ENCODE results near the gene IL34.

The IL34 gene

DNA sequence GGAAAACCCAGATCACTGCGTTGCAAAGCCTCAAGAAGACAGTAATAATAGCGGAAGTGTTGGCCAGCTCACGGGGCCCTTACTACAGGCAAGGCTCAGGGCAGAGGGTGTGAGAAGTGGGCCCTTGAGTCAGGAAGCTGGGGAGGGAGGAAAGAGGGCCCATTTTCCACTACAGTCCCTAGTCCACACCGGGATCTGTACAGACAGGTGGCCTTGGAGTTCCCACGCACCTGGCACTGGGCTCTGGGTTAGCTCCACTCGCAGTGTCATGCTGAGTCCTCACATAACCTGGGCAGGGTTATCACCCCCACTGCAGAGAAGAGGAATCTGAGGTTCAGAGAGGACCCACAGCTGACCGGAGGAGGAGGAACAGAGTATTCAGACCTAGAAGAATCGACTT lies 56.3 kb downstream of the IL34 start:
- no peak for DNase-seq (ENCODE audit: low spot score)

DNA sequence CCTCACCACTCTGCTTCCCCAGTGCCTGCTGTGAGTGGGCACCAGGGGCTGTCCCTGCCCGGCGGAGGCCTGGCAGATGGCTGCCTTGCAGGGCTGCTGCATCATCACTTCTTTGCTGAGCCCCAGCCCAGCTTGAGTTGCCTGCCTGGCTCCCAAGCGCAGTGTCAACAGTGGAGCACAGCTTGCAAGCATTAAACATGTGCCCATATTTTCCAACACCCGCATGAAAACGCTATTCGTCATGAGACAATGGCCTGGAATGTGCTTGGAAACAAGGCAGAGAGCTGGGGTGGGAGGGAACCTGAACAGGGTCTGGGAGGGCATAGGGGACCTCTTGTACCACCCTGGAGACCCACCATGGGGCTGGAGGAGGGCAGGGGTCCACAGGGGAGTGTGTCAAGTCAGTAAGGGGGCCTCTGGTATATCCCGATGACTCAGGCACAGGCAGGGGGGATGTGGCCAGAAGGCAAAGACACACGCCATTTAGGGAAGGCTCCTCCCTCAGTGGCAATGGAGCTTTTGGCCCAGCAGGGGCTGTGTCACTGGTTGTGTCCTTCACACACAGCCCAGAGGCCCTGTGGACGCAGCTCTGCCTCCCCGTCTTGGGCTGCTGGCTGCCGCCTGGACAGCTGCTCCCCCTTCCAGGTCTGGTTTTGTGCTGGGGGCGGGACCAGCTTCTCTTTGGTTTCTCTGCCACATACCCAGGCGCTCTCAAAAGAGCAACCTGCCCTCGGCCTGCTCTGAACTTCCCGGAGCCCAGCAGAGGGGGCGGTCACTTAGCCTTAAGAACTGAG lies 56.9 kb downstream of the IL34 start:
- DNase-seq (ENCODE audit: low spot score), result peak; percentile 68

DNA sequence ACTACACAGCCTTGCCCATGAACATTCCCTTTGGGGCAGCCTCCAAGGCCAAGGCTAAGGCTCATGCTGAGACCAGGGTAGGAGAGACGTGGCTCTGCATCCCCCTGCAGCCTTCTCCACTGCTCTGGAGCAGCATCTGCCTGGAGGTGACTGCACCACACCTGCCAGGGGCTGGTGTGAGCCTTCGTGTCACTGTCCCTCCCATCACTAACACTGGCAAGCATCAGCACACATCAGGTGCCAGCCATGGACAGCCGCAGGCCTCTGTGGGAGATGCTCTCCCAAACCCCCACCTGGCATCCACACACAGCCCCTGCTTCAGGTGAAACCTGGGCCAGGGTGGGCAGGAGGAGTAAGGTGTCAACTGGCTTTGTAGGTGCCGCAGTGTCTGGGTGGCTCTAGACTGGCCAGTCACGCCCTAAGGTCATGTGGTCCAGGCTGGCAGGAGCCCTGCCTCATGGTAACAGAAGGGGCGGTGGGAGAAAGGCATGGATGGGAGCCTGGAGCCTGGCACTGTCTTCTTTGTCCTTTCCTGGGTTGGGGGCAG lies 57.5 kb downstream of the IL34 start:
- DNase-seq (ENCODE audit: low spot score), result no peak

DNA sequence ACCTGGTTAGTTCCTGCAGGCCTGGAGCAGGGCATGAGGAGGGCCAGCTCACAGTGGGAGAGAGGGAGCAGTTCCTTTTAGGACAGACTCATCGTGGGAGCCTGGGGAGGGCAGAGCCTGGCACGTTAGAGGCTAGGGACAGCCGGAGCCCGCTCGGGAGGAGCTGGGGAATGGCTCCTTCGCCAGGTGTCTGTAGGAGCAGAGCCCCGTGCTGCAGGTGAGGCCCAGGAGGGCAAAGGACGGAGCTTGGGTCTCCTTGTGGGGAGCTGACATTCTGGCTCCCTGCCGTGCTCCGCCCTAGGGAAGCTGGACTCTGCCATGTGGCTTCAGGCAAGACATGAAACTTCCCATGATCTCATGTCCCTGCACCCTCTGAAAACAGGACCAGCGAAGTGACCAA lies 58.2 kb downstream of the IL34 start:
- no peak for DNase-seq (ENCODE audit: low spot score)

DNA sequence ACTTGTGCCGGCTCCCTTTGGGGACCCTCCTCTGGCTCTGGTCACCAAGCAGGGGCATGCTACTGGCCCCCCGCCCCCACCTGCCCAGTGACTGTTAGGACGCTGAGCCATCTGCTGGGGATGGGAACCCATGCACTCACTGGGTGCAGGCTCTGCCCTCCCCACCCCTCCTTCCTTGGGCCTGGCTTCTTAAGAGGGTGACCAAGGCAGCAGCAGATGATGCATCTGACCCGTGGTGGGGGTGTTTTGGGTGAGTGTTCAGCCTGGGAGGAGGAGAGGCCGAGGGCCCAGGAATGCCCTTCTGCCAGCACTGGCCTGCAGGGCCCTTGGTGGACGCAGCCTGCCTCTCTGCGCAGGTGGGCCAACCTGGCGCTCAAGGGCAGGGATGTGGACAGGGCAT lies 58.7 kb downstream of the IL34 start:
- no peak for DNase-seq (ENCODE audit: low spot score)

DNA sequence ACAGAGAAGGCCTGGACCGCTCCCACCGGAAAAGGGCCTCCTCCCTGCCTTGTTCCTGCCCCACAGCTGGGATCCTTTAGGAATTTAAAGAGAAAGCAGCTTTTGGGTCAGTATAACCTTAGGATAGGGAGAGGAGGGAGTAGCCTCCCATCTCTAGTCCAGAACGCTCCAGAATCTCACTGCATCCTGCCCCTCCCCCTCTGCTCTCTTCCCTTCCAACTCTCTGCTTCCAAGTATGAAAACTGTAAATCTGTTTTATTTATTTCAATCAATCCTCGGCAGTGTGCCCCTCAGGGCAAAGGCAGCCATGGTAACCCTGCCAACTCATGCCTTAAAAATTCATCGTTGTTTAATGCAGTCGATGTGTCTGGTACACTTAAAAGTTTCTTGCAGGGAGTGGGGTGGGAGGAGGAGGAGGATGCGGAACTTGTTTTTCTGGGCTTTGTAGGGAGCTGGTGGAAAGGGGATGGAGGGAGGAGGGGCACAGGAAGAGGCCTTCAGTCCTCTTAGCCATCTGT lies 60.6 kb downstream of the IL34 start:
- no peak for DNase-seq (ENCODE audit: low spot score)

DNA sequence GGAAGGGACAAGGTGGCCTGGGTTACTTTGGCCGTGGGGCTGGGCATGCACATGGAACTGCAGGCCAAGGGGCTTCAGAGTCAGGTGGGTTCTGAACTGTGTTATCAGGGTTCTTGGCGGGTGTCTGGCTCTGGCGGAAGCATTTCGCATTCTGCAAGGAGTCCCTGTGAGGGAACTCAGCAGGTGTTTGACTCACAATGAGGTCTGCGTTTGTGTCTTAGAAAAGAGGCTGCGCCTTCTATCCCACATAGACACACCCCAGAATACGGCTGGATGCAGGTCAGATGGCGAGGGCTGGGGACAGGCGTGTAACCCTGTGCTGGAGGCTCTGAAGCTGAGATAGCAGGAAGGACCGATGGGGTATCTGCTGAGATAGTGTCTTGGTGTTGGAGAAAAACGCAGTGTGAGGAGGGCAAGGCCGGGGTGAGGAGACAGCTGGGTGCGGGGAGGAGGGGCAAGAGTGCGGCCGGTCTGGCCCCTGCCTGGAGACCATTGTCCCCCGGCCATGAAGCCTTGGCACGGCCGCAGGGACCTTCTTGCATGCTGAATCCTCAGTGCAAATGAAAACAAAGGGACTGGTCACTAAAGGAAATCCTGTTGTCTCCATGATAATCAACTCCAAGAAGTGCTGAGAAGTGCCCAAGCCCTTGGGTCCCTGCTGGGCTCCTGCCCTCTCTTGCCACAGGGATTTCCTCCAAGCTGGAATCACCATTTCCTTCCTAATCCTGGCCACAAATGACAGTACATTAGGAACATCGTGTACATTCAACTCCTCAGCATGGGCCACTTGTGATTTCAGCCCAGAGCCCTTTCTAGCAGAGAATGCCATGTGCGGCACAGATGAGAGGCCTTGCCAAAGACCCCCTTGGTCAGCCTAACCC lies 62.2 kb downstream of the IL34 start:
- no peak for DNase-seq (ENCODE audit: low spot score)

DNA sequence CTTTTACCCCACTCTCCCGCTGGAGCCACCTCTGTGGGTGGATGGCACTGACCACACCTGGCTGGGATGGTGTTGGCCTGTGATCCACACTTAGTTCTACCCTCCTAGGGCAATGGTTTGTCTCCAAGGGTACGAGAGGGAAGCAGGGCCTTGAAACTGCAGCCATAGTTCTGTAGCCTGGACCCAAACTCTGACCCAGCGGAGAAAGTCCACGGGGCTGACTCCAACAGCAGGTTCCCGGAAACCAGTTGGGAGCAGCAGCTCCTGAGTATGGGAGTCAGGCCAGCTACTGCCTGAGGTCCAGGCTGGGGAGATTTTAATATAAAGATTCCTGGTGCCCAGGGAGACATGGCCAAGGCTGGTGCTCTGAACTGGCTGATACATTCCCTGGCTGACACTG lies 63.1 kb downstream of the IL34 start:
- no peak for DNase-seq (ENCODE audit: low spot score)

DNA sequence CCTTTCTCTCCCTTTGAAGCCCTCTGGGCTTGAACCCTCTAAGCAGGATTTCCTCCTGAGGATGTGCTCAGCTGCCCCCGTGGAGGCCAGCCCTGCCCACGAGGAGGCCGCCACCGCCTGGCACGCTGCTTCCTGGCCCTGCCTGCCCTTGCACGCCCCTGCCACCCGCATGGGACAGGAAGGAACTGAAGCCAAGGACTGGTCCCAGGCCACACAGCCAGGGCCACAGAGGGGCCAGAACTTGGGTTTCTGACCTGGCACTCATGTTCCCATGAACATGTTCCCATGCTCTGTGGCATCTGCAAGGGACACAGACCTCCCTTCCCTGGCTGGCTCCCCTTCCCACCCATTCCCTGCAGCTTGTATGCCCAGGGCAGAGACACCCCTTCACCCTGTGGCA lies 63.6 kb downstream of the IL34 start:
- no peak for DNase-seq (ENCODE audit: low spot score)

Data from iPS-NIHi11 (cell line).